T-helper 1 cell (primary cell): ENCODE results near the gene VWA8.
A peak's percentile ranks its signal among the peaks of the same experiment; 100 is the strongest.

Experiments used
- DNase-seq, 5 donors: peaks; one replicate each; pipeline ENCODE4 v3.0.0-alpha.2; 2012 to 2020

VWA8 gene

DNA sequence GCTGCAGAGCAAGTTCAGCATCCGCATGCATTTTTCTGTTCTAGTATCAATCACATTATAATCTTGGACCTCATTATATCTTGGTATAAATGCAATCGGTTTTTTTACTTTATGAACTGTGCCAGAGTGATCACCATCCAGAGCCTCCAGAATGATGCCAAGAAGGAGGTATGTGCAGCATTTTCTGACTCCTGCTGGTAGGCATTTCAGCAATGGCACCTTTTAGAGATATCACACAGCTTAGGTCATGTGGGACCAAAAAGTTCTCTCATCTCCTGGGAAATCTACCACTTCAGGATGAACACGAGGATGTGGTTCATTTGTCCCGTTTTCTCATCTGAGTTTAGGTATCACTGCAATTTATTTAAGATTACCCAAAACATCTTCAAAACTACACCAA lies 220.4 kb downstream of the VWA8 start:
- DNase-seq = no peak

DNA sequence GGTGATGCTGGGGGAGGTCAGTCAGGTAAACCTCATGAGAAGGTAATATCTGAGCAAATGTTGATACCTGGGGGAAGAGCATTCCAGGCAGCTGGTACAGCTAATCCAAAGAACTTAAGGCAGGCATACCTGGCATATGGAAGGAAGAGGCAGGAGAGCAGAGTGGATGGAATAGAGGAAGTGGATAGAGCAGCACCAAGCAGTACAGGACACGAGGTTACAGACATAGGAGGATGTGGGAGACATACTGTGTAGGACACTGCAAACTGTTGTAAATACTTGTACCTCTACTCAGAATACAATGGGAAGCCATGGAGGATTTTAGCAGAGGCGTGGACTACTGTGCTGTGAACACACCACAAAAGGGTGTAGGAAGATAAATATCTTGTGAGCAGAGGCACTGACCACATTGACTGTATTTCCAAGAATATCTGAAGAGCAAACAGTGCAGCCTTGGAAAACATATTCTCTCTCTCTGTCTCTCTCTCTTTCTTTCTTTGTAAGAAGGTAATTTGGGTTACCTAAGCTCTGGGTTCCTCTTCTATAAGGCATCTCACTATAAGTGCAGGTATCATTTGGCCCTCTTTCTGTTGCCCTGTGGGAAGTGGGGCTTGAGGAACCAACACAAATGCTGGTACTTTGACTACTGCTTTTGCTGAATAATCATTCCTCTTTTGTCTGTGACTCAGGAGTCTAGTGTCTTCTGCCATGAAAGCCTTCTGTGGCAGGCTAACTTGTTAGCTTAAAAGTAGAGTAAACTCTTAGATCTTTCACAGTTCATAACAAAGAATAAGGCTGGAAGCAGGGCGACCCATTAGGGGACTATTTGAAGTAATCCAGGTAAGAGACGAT lies 238.0 kb downstream of the VWA8 start:
- no peak for DNase-seq

DNA sequence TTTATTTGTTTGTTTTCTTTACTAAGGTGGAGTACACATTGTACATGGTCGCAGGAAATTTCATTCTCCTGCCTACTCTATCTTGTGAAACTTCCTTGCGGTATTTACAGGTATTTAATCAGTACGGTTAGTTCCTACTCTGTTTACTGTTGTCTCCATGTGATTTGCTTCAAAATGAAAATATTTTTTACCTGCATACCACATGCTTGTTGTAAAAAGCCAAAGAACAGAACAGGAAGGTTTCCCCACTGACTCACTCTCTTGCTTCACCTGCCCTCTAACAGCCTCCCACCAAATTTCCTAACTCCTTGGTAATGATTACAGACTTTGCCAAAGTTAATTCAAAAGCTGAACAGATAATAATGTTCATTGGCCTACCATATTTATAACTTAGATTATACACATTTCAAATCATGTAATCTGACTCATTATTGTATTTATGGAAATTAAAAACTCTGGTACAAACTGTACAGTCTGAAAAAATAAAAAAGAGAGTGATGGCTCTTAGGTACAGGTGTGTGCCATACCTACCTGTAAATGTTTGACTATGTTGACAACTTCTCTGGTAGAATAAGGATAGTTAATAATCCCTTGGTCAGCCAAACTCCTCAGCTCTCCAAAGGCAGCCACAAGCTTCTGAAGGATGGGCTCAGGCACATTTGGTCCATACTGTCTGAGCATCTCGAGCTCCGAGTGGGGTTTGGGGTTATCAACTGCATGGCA lies 239.9 kb downstream of the VWA8 start:
- no peak for DNase-seq

DNA sequence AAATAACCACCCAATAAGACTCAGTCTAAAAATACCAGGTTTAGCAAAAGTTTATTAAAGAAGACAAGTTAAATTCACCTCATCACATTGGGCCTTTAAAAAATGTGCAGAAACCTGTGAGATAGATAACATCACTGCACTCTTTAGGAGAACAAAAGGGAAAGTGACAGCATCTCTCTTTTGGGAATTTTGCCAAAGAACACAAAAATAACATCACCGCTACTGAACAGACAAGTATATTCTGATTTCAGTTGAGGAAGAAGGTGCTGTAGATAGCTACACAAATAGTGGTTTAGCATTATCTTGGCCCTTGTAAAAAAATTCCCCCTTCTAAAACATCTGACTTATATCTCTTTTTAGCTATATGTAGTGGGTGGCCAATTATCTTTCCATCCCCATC lies 244.7 kb downstream of the VWA8 start:
- DNase-seq = no peak

DNA sequence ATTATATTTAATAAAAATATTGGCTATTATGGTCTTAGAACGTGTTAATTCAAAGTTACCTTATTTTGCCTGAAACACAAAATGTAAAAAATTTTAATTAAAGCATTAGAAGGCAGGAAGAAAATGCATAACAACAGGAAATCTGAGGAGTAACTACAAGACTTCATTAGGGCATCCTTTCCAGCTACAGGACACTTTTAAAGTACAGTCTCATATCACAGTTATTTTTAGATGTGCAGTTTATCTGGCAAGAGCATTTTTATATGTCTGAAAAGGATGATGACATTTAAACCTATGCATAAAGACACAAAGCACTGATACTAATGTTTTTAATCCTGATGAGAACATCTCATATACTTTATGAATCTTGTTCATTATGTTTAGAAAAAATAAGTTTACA lies 247.5 kb downstream of the VWA8 start:
- DNase-seq = no peak

DNA sequence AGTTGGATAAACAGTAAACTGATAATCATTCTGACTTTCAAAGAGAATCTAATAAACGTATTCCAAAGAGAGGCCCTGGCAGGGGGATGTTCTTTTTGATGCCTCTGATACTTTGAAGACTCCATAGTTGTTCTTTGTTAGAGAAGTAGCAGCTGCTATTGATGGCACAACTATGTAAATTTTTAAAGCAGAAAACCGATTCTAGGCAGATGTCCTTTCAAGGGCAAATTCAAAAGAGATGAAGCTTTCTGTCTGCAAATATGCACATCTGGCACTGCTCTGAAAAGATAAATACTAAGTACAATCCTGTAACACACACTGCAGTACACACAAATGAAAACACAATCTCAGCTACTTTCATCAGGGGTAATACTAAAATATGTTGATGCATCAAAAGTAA lies 250.1 kb downstream of the VWA8 start:
- no peak for DNase-seq

DNA sequence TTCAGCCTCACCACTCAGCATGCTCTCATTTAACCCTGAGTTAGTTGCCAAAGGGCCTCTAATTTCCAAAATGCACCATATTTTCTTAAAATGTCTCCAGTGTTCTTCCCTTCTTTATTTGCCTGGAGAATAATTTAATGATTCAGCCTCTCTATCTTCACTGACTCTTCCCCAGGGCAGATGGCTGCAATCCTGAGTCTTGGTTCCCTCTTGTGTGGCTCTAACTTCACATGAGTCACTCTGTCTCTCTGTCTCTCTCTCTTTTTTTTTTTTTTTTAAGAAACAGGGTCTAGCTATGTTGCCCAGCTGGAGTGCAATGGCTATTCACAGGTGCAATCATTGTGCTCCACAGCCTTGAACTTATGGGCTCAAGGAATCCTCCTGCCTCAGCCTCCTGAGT lies 251.4 kb downstream of the VWA8 start:
- DNase-seq = no peak

DNA sequence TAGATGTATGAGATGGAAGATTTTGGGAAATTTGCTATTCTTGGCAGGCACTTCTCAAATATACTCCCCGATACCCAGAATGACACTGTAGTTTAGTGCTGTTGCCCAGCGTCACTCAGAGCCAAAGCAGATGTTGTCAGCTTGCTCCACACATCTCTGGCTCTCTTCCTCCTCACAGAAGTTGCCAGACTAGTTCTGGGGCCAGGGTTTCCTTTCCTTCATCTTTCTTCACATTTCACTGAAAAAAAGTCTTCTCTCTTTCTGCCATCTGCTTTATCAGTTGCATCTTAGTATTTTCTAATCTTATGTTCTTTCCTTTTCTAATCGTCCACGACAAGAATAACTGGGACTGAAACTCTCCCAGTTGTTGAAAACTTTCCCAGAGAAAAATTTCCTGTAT lies 252.2 kb downstream of the VWA8 start:
- DNase-seq = no peak

DNA sequence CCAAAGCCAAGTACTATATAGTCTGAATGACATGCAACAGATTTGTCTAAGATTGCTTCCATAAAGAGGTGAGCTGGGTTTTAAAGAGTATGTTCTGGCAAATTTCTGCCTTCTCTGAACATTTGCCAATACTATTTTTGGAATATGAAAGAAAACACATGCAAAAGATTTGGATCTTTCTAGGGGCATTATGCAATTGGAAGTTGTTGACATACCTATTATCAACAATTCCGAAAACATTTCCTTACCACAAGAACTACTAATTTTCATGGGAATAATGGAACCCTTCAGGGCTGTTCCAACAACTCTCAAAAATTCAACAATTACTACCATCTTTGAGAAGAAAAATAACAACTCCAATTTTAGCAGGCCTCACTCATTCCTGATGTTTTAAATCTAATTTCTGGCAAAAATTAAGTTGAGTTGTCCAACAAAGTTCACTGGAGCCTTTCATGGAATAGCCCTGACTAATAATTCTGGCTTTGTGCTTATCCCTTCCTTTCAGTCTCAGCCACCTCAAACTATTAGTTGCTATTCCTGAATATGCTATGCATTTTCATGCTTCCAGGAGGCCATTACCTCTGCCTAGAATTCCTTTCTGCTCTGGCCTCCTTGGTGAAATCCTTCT lies 253.6 kb downstream of the VWA8 start:
- DNase-seq = no peak

DNA sequence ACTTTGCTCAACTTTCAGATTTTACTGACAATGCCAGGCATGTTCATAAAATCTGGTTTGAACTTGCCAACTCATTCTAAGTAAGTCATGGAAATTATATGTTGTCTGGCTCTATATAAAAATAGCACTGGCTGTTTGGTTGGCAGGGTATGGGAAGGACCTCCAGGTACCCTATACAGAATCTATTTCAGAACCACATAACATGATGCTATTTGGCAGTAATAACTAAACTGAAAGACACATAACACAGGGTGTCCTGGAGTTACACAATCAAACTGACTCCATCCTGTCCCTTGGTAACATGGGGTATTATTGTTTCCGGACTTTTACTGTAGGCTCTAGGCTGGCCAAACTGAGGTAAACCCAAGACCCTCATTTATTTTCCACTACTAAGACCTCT lies 254.8 kb downstream of the VWA8 start:
- DNase-seq = no peak

DNA sequence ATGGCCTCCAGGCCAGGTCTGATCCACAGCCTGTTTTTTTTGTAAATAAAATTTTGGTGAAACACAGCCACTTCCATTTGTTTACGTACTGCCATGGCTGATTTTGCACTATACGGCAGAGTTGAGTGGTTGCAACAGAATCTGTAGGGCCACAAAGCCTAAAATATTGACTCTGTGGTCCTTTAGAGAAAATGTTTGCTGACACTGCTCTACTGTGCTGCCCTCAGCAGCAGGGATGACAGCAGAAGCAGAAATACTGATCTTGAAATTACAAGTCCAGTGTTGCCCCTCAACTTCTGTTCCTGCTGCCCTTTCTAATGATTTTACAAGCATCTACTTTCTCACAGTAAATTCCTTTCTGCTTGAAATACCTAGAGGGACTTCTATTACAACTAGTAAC lies 258.4 kb downstream of the VWA8 start:
- no peak for DNase-seq

DNA sequence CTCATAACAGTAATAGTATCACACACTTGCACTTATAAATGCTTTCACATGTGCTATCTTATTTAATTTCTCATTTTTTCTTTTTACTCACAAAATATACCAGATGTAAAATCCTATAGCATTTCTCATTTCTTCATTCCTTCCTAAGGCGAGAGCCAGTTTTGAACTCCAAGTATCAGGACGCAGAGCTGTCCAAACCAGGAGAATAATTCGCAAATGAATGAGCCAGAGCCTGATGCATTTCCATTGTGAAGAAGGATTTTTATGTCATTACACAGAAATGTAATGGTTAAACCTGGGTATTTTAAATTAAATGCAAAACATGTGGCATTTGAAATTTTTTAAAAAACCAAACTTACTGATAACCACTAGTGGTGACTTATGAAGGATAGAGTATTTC lies 259.2 kb downstream of the VWA8 start:
- DNase-seq = no peak

DNA sequence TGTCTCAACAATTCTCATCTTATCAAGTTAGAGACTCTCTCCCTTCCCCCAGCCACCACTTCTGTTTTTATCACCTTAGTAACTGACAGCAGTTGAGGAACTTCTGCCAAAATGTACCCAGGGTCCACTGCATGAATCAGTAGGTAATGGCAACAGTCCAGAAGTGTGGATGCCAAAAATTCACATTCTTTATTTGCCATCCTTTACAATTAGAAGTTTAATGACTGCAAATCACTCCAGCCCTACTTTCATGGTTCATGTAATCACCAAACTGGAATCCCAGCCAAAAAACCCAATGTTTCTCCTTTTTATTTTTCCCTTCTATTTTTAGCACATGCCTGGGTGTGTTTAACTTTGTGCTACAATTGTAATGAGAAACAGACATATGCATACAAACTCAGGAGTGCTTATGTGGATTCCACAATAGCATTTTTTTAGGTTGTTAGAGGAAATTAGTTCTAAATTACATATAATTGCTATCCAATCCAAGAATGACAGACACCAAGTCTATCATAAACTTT lies 260.1 kb downstream of the VWA8 start:
- no peak for DNase-seq

DNA sequence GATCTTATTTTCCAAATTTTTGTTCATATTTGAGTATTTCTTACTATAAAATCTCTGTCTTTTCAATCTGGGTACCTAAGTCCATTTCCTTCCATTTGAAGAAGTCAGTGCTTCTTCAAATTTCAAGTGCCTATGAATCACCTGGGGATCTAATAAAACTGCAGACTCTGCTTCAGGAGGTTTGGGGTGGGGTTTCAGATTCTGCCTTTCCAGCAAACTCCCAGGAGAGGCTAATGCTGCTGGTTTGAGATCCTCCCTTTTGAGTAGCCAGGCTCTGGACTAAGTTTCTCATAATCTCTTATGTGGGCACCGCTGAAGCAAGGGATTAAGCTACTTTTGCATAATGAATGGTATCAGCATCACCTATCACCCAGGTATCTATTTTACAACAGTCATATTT lies 261.1 kb downstream of the VWA8 start:
- no peak for DNase-seq

DNA sequence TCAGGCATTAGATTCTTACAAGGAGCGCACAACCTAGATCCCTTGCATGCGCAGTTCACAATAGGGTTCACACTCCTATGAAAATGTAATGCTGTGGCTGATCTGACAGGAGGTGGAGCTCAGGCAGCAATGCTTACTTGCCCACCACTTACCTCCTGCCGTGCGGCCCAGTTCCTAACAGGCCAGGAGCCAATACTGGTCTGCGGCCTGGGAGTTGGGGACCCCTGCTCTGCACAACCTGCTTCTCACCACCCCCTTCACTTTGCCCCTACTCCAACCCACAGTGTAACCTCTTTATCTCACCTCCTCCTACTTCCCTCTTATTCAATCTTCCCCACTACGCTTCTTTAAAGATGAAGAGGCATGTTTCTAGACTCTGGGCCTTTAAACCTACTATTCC lies 263.3 kb downstream of the VWA8 start:
- DNase-seq = no peak

DNA sequence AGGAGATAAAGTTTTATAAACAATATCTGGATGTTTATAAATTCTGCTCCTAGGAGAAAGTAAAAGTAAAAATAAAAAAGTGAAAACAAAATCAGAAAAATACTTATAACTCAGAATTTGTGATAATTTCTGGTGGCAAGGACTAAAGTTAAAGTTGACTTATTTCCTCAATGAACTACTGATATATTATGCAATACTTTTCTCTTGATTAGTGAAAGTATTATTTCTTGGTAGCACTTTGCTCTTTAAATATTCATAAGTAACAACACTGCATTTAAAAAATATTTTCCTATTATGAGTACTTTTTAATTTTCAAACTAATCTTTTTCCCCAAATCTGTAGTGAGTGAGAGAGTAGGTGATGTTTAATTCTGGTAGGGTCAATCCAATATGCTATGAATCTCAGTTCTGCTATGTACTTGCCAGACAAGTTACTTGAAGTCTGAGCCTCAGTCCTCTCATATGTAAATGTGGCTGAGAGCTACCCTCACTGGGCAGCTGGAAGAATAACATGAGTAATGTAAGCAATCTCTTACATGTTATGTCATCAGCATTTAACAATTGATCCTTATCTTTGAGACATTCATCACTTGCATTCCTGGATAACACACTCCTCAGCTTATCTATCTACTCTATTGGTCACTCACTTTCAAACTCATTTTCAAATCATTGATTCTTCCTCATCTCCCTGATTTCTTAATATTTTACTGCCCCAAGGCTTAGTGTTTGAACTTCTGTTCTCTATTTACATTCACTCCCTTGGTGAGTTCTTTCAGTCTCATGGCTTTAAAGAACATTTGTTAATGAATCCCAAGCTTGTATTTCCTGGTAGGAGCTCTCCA lies 264.5 kb downstream of the VWA8 start:
- DNase-seq = peak in 1 of 5 donors; percentile 3

DNA sequence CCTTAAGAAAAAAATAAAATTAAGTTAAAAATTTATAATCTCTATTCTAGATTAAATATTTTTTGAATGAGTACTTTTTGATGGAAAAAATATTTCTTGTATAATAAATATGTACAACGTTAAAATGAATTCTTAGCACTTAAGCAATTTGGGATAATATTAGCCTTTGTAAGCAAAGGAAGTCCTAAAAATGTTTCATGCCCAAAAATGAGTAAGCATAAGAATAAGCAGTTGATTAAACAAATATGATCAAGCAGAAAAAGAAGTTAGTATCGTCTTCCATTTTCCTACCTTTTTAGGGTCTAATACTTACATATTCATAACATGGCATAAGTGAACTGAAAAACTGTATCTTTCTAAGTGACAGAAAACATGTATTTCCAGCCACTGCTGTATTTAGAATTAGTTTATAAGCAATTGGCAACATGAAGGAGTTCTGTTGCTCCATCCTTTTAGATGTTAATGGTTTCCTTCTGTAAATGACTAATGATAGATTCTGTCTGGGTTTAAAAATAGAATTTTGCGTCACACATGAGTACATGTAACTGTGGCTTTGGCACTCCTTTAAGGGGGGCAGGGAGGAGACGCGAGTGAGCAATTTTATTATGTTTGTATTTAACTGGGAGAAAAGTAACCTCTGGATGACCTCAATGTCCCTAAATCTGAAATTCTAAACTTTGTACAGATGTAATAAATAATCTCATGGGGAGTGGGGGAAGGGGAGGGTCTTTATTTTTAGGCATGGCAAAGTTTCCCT lies 266.2 kb downstream of the VWA8 start:
- DNase-seq = no peak

DNA sequence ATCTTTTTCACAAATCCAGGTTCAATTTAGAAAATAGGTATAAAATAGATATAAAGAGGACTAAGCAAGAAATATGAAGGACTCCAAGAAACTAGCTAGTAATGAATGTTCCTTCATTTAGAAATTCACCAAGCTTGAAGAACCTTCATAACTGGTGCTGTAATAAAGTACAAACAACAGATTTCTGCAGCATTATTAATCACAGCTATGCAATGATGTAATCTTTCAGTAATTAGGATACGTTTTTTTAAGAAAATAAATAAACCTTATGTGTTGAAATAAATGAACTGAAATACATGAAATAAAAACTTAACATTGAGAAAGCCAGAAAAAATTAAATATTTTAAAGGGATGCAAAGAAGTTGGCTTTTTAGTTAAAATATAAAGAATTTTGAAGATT lies 267.5 kb downstream of the VWA8 start:
- no peak for DNase-seq

DNA sequence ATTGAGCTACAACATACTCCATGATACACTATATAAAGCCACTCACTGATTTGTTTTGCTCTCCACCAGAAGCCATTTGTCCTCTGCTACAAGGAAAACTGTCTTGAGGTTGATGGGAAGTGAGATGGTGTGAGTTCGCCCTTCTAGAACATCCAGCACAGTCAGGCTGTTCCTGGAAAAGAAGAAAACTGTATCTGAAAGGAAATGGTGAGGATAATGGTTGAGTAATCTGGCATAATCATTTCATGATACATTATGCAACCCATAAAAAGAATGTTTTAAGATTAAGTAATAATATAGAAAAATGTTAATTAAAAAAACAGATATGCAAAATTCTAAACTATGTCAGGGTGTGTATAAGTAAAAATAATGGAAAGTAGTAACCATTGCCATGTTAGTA lies 269.6 kb downstream of the VWA8 start:
- no peak for DNase-seq

DNA sequence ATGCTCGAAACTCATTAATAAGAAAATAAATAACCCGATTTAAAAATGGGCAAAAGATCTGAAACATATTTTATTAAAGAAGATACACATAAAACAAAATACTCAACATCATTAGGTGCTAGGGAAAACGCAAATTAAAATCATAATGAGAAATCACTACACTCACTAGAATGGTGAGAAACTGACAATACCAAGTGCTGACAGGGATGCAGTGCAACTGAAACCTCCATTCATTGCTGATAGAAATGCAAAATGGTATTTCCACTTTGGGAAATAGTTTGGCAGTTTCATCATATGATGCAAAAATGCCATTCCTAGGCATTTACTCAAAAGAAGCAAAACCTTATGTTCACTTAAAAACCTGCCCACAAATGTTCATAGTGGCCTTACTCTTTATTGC lies 278.1 kb downstream of the VWA8 start:
- no peak for DNase-seq

DNA sequence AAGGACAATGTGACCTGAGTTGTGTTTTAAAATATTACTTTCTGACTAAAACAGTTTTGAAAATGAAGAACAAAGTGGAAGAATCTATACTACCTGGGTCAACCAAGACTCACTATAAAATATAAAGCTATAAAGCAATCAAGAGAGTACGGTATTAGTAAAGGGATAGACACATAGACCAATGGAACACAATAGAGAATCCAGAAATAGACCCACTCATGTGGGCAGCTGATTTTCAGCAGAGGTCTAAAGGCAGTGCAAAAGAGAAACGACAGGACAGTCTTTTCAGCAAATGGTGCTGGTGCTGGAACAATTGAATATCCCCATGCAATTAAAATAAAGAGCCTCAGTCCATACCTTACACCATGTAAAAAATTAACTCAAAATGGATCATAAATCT lies 278.9 kb downstream of the VWA8 start:
- no peak for DNase-seq

DNA sequence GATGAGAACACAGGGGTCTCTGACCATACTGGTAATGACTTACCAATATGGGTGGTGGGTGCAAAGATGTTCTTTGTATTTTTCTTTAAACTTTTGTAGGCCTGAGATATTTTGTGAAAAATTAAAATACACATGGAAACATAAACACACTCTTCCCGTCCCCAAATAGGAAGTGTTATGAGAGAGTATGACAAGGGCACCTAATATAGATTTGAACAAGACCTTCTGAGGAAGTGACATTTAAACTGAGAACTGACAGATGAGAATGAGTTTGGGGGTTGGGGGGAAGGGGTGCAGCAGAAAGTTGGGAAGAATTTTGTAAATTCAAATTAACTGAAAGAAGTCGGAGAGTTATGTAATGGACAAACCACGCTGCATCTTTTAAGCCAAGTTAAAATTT lies 279.3 kb downstream of the VWA8 start:
- no peak for DNase-seq
